ENCODE measurements around the gene KIAA1671.
A peak's percentile ranks its signal among the peaks of the same experiment; 100 is the strongest.
"Not testable (repeated sequence)": the region's sequence is repeated elsewhere in the genome, so short reads cannot be mapped to it uniquely, and the experiment has no call there.

Gene KIAA1671

DNA sequence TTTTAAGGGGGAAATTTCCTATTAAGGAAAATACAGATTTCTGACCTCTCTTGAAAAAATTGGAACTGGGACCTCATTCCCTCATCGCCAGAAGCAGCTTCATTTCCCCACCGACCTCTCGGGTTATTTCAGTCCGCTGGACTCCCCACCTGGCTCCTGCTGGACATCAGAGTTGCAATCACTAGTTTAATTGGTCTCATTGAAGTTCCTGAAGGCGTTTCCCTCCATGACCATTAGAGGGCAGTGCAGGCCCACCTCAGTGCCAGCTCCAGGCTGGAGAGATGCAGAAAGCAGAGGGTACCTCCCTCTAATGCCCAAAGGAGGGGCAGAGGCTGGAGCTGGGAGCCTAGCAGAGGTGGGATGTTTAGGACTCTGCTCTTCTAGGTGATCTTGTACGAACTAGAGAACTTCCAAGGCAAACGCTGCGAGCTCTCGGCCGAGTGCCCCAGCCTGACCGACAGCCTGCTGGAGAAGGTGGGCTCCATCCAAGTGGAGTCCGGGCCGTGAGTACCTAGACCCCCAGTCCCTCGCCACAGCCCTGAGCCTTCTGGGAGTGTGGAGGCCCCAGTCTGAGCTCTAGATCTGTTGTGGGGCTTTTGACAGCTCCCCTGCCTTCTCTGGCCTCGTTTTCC is 249.9 kb downstream of the KIAA1671 start:
- DNase-seq (ENCODE audit: low read depth): peak; percentile 4

GRCh38 chr22:25203082-25203481 is 250.6 kb downstream of the KIAA1671 start:
- DNase-seq (ENCODE audit: low read depth): no peak

DNA sequence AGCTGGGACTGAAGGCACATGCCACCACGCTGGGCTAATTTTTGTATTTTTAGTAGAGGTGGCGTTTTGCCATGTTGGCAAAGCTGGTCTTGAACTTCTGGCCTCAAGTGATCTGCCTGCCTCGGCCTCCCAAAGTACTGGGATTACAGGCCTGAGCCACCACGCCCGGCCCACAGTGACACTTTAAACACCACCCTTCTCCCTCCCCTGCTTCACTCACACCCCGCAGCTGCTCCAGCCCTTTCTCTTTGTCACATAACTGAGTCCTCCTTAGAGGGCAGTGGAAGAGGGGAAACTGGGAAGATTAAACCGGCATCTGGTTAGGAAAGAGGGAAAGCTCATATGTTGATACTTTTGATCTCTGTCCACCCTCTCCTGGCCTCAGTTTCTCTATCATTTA is 252.0 kb downstream of the KIAA1671 start:
- not testable (repeated sequence) for DNase-seq (ENCODE audit: low read depth)

DNA sequence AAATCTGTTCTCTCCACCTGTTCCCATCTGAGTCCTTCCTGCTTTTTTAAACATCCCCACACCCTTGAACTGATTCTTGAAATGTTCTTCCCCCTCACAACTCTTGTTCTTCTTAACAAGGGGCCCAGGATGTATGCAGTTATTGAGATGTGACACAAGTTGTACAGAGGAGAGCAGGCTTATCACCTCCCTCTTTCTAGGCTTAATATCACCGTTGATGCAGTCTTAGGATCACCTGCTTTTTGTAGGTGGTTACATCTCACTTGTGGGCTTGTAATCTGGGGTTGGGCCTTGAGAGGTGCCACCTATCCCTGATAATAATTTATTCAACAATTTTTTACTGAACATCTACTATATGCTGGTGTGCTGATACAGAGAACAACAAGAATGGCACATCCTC is 253.3 kb downstream of the KIAA1671 start:
- DNase-seq (ENCODE audit: low read depth): no peak

GRCh38 chr22:25206998-25207397 is 254.5 kb downstream of the KIAA1671 start:
- DNase-seq (ENCODE audit: low read depth): no peak

DNA sequence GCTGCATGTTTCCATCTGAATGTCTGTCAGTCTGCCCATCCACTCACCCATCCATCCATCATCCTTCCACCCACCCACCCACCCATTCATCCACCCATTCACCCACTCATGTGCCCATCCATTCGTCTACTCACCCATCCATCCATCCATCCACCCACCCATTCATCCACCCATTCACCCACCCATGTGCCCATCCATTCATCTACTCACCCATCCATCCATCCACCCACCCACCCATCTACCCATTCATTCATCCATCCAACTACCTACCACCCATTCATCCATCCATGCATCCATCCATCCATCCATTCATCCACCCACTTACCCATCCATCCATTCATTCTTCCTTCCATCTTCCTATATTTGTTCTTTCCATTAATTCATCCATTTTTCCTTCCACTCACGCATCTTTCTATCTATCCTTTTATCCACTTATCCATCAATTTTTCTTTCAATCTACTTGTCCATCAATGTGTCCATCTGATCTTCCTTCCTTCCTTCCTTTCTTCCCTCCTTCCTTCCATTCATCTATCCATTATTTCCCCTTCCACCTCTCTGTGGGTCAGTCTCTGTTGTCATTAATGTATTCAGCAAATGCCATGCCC is 255.1 kb downstream of the KIAA1671 start:
- DNase-seq (ENCODE audit: low read depth): no peak

GRCh38 chr22:25208328-25208727 is 255.8 kb downstream of the KIAA1671 start:
- DNase-seq (ENCODE audit: low read depth): no peak

GRCh38 chr22:25208743-25209505 is 256.4 kb downstream of the KIAA1671 start:
- no peak for DNase-seq (ENCODE audit: low read depth)

- DNase-seq (ENCODE audit: low read depth): no peak
Observed at GRCh38 chr22:25210793-25211192, 258.3 kb downstream of the KIAA1671 start.

DNA sequence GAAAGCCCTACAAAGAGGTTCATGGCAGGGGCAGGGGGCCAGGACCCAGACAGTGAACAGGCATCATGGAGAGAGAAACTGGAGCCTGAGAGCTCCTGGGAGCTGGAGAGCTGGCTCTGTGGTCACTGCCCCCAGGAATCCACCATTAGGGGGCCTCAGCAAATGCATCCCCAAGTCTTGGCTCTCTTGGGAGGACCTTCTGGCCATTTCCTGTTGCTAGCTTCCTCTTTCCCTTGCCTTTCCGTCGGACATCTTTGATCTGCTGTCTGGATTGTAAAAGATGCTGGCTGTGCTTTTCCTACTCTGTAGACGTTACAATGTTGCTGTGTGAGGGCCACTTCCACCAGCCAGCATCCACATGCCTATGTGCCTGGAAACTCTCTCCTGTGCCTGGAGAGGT is 259.8 kb downstream of the KIAA1671 start:
- no peak for DNase-seq (ENCODE audit: low read depth)

DNA sequence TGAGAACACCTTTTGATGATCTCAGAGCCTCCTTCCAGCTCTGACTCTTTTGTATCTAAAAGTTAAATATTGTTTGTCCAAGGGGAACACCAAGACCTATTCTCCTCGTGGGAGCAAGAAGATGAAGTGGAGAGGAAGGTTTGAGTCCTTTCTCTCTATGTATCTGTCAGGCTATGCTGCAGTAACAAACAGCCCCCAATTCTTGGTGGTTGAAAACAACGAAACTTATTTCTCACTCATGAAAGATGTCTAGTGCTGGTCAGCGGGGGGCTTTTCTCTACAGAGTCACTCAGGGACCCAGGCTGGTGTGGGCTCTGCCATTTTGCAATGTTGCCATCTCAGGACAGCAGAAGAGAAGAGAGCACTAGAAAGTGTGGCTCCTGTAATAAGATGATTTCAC is 260.7 kb downstream of the KIAA1671 start:
- DNase-seq (ENCODE audit: low read depth): no peak

DNA sequence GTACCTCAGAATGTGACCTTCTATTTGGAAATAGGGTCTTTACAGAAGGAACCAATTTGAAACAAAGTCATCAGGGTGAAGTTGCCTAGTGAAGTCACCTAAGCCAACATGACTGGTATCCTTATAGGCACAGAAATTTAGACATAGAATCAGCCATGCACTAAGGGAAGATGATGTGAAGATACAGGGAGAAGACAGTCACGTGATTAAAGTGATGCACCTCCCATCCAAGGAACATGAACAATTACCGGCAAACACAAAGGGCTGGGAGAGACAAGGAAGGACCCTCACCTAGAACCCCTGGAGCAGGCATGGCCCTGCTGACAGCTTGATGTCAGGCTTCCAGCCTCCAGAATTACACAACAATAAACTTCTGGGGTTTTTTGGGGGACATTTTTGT is 263.7 kb downstream of the KIAA1671 start:
- DNase-seq (ENCODE audit: low read depth): no peak

DNA sequence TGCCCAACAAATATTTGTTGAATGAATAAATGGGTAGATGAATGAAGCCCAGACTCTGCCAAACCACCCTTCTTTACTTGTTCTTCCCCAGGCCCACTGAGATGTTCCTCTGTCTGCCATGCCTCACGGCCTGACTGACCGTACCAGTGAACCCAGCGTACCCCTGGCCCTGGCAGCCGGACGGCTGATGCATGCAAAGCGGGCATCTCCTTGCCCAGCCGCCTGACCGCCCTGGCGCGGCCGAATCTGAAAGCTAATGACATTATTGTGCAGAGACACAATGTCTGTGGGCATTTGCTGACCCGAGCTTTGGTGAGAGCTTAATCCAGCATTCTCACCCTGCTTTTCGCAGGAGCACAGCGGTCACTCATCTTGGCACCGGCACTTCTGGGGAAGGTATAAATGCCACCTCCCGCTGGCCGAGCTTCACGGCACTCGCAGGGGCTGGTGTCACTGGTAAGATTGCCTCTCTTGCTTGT is 266.7 kb downstream of the KIAA1671 start, which contains the start of gene CRYBB2:
CRYBB2 (plus strand) TSS at position 429 of the 479 bp plus-strand sequence. CDS start 1,791 bp downstream, outside the sequence.
- no peak for DNase-seq (ENCODE audit: low read depth)

- DNase-seq (ENCODE audit: low read depth): no peak
Observed at GRCh38 chr22:25219948-25220442, 267.5 kb downstream of the KIAA1671 start.

DNA sequence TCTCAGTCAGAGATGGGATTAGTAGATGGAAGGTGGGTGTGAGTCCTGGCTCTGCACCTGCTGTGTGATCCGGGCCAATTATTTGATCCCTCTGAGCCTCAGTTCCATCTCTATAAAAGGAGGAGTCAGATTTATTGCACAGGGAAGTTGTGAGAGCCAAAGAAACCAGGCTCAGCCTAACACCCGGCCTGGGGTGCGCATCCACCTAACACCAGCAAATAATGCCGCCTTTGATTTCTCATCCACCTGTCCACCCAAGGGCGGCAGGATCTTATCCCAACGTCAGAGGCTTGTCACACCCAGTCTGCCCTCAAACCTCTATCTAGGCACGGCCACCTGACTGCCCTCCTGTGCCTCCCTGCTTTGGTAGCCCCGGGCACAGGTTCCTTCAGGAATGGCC is 269.3 kb downstream of the KIAA1671 start:
- no peak for DNase-seq (ENCODE audit: low read depth)

- DNase-seq (ENCODE audit: low read depth): no peak
Observed at GRCh38 chr22:25223269-25223850, 270.8 kb downstream of the KIAA1671 start.

- DNase-seq (ENCODE audit: low read depth): no peak
Observed at GRCh38 chr22:25228822-25229221, 276.3 kb downstream of the KIAA1671 start.

GRCh38 chr22:25230760-25231159 is 278.2 kb downstream of the KIAA1671 start:
- DNase-seq (ENCODE audit: low read depth): not testable (repeated sequence)

DNA sequence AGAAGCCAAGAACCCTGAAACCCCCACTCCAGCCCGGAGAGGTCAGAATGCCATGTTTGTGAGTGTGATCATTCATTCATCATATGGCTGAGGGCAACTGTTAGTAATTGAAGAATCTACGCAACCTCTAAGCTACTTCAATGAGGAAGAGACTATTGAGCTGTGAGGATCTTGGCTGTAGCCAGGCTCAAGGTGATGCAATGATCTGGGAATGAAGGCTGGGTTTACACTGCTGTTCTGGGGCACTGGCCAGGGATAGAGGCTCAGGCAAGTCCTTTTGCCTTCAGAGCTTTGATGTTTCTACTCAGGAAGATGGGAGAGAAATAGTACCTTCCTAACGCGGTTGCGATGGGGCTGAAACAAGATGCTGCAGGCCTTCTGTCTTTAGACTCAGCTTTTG is 279.8 kb downstream of the KIAA1671 start:
- DNase-seq (ENCODE audit: low read depth): no peak

GRCh38 chr22:25233706-25234105 is 281.2 kb downstream of the KIAA1671 start:
- DNase-seq (ENCODE audit: low read depth): not testable (repeated sequence)

- DNase-seq (ENCODE audit: low read depth): peak; percentile 16
Observed at GRCh38 chr22:25235547-25236290, 283.2 kb downstream of the KIAA1671 start.

DNA sequence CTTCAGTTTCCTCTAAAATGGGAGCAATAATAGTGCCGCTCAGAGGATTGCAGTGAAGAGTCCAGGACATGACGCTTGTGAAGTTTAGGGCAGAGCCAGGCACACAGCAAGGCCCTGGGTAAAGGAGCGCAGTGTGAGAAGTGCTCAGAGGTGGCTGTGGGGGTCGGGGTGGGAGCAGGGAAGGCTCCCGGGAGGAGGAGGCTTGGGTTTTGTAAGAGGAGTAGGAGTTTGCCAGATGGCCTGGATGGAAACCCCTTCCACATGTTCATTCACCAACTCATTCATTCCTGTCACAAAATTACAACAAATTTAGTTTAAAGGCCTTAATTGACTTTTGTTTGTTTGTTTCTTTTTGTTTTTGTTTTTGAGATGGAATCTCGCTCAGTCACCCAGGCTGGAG is 283.9 kb downstream of the KIAA1671 start:
- no peak for DNase-seq (ENCODE audit: low read depth)
